HL-60 (cell line): ENCODE results near the gene ZFYVE28.

ENCODE experiments used
- GABPA ChIP-seq: IDR thresholded peaks from 2 replicates; pipeline ENCODE4 v1.6.1; 2012; ENCODE audit warnings: low read depth
- POLR2AphosphoS5 ChIP-seq: IDR thresholded peaks from 2 replicates; pipeline ENCODE4 v1.6.1; 2012; ENCODE audit warnings: low read depth
- TF ChIP-seq, protein P1 (sequence below): IDR thresholded peaks from one replicate; pipeline ENCODE4 v1.5.1; 2011; ENCODE audit warnings: low read length, control low read depth, inconsistent platforms; ENCODE audit not compliant: insufficient read depth
- TF ChIP-seq, protein P2 (sequence below): IDR thresholded peaks from 2 replicates; pipeline ENCODE4 v1.6.1; 2012; ENCODE audit warnings: low read depth; ENCODE audit not compliant: insufficient replicate concordance

DNA sequence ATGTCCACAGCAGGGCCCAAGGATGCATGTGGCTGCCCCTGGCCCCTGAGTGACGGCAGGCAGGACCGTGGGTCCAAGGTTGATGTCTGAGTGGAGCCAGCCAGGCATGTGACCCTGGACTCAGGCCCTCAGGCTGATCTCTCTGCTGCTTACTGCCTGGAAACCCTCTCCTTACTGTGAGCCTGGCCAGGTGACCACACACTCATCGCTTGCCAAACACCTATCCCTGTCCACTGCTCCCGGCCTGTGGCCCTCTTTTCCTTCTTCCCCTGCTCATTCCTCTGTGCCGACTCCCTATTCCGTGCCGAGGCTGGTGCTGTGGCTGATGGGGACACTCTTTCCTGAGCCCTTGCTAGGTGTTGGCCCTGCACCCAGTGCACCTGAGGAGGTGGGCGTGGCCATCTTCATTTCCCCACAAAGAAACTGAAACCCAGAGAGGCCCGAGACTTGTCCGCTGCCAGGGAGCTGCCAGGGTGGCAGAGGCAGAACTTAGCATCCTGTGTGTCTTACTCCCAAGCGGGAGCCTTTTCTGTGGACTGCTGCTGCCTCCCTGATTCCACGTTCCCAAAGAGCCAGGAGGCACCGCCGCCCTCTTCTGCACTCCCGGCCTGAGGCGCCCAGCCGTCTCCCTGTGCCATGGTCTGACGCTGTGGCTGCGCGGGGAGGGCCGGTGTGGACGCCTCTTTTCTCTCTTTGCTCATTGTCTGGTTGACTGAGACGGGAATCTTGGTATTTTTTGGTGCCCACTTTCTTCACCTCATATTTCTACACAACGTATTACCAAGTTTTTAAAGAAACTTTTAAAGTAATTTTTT lies 39.2 kb upstream of the ZFYVE28 start:
- TF ChIP-seq, protein P1, sequence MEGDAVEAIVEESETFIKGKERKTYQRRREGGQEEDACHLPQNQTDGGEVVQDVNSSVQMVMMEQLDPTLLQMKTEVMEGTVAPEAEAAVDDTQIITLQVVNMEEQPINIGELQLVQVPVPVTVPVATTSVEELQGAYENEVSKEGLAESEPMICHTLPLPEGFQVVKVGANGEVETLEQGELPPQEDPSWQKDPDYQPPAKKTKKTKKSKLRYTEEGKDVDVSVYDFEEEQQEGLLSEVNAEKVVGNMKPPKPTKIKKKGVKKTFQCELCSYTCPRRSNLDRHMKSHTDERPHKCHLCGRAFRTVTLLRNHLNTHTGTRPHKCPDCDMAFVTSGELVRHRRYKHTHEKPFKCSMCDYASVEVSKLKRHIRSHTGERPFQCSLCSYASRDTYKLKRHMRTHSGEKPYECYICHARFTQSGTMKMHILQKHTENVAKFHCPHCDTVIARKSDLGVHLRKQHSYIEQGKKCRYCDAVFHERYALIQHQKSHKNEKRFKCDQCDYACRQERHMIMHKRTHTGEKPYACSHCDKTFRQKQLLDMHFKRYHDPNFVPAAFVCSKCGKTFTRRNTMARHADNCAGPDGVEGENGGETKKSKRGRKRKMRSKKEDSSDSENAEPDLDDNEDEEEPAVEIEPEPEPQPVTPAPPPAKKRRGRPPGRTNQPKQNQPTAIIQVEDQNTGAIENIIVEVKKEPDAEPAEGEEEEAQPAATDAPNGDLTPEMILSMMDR = no peak
- TF ChIP-seq, protein P2, sequence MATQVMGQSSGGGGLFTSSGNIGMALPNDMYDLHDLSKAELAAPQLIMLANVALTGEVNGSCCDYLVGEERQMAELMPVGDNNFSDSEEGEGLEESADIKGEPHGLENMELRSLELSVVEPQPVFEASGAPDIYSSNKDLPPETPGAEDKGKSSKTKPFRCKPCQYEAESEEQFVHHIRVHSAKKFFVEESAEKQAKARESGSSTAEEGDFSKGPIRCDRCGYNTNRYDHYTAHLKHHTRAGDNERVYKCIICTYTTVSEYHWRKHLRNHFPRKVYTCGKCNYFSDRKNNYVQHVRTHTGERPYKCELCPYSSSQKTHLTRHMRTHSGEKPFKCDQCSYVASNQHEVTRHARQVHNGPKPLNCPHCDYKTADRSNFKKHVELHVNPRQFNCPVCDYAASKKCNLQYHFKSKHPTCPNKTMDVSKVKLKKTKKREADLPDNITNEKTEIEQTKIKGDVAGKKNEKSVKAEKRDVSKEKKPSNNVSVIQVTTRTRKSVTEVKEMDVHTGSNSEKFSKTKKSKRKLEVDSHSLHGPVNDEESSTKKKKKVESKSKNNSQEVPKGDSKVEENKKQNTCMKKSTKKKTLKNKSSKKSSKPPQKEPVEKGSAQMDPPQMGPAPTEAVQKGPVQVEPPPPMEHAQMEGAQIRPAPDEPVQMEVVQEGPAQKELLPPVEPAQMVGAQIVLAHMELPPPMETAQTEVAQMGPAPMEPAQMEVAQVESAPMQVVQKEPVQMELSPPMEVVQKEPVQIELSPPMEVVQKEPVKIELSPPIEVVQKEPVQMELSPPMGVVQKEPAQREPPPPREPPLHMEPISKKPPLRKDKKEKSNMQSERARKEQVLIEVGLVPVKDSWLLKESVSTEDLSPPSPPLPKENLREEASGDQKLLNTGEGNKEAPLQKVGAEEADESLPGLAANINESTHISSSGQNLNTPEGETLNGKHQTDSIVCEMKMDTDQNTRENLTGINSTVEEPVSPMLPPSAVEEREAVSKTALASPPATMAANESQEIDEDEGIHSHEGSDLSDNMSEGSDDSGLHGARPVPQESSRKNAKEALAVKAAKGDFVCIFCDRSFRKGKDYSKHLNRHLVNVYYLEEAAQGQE = no peak
- TF ChIP-seq POLR2AphosphoS5 = no peak
- TF ChIP-seq GABPA = no peak
